Stimulated activated naive CD8-positive, alpha-beta T cell treated with anti-CD3 and anti-CD28 coated beads, Interleukin-15, Interleukin-2, amounts not matched to agents 100 U/mL and 50 U/mL, for 24 hours (primary cell): ENCODE results near the gene EPYC.
"Not testable (repeated sequence)": the region's sequence is repeated elsewhere in the genome, so short reads cannot be mapped to it uniquely, and the experiment has no call there.

Experiments used
- ATAC-seq: fragments of 150-1000 bp; cut with Tn5 transposase; one replicate; pipeline ENCODE4 v1.10.0; 2021
- DNase-seq: peaks from one replicate; pipeline ENCODE4 v3.0.0; 2021

Gene EPYC

DNA sequence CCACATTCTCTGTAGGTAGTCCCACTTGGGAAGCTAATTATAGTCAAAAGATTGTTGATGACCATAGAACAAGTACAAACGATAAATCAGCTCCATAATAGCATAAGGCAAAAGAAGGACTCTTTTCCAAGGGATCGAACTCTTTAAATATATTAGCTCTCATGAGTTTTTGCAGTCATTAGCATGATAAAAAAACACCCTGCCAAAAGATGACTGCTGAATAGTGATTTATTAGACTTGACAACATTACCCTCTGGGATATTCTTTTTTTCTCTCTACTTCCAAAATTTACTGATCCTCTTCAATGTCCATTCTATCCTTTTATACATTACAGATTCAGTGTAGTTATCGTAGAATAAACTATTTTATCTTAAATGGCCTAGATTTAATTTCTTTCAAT, 14.2 kb downstream of the EPYC start:
- no peak for ATAC-seq
- no peak for DNase-seq

DNA sequence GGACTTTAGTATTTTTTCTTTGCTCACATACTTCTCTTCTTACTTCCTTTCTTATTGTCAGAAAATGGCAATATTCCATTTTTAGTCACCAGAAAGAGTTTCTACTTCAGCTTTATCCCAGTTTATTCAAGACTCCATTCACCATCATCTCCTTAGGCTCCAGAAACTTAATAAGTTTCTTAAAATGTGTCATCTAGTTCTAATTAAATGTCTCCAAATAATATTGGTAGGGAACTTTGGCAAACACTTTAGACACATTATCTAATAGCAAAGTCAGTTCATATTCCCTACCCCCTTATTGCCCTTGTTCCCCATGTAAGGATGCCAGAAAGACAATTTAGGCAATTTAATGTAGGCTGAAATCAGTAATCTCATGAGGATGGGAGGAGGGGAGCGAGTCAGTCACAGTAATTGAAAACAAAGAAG, 15.1 kb downstream of the EPYC start:
- ATAC-seq (no peak), DNase-seq (no peak)

DNA sequence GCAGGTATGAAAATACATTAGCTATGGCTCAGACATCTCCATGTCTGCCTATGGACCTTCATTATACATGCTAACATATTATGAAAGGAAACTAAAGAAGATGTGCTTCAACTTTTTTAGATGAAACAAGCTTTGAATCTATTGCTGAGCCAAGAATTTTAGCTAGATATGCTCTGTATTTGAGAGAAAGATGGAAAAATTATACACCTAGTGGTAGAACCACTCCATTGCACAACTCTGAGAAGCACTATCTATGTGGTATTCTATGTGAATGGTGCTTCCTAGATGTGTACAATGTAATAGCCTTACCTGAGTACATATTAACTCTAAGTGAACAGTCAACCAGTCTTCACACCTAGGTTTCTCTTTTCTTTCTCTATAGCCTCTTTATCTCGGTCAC, 17.3 kb downstream of the EPYC start:
- DNase-seq (no peak), ATAC-seq (no peak)

DNA sequence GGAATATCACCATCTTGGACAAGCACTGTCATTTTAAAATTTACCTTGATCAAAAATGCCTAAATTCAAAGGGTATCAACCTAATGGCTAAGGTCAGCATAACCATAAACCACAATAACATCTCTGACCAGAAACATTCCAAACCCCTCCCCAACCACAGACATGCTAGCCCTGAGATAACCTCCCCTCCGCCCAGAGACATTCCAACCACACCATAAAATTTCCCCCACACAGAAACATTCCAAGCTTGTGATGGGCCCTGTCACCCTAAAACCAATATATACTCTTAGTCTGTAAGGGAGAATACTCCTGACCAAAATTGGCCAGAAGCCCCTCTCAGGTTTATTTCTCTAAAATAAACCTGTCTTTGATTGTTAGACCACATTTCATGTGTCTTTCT, 17.7 kb downstream of the EPYC start:
- ATAC-seq, result no peak
- DNase-seq, result no peak

DNA sequence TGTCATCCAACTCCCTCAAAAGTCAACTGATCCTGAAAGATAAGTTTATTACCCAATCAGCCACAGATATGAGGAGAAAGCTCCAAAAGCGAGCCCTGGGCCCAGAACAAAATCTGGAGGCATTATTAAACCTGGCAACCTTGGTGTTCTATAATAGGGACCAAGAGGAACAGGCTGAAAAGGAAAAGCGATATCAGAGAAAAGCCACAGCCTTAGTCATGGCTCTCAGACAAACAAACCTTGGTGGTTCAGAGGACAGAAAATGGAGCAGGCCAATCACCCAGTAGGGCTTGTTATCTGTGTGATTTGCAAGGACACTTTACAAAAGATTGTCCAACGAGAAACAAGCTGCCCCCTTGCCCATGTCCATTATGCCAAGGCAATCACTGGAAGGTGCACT, 19.4 kb downstream of the EPYC start:
- DNase-seq, ATAC-seq: not testable (repeated sequence)

DNA sequence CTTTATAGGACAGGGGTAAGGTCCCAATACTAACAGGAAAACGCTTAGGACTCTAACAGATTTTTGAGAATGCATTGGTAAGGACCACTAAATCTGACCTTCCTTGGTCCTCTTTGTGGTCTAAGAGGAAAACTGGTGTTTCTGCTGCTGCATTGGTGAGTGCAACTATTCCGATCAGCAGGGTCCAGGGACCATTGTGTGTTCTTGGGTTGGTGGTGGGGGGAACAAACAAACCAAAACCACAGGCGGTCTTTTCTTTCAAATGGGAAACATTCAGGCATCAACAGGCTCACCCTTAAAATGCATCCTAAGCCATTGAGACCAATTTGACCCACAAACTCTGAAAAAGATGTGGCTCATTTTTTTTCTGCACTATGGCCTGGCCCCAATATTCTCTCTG, 20.7 kb downstream of the EPYC start:
- DNase-seq (no peak), ATAC-seq (no peak)

DNA sequence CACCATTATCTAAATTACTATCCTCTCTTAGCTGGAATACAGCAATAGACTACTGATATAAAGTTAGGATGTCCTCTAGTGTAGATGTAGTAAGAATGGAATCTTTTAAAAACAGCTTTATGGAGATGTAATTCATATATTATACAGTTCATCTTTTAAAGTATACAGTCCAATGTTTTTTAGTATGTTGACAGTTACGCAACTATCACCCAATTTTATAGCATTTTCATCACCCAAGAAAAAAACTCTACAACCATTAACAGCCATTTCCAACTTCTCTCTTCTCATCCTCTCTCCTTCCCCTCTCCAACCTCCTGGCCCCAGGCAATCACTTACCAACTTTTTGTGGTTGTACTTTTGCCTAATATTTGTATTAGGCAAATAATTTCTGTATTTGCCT, 22.6 kb downstream of the EPYC start:
- DNase-seq (no peak), ATAC-seq (no peak)

DNA sequence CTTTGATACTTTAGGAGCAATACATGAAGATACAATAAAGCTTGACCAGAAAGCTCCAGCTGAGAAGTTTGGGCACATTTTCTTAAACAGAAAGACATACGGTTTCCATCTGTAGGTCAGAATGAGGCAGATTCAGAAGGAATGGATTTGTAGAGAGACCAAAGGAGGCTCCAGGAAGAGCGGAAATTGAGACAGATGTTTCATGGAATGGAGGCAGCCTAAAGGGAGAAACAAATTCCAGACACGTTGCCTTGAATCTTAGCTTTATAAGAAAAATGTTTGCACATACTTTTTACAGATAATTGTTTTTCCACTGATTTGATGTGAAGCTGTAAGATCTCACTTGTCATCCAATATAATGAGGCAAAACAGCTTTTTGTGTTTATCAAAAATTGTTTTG, 24.8 kb downstream of the EPYC start:
- ATAC-seq, result no peak
- DNase-seq, result no peak

DNA sequence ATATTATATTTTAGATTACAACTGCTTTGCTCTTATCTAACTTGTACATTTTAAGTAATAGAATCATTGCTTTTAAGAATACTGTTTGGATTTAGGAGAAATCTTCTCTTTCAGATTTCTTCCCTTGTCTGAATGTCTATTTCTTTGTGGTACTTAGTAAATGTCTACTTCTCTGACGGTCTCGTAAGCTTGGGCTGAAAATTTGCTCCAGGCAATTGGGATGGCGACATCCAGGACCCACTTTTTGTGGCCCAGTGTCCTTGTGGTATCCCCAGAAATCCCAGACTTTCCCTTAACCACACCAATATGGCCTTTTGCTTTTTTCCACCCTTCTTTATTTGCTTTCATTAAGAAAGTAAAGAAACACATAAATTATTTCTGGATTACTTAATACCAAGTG, 25.8 kb downstream of the EPYC start:
- ATAC-seq (no peak), DNase-seq (no peak)

DNA sequence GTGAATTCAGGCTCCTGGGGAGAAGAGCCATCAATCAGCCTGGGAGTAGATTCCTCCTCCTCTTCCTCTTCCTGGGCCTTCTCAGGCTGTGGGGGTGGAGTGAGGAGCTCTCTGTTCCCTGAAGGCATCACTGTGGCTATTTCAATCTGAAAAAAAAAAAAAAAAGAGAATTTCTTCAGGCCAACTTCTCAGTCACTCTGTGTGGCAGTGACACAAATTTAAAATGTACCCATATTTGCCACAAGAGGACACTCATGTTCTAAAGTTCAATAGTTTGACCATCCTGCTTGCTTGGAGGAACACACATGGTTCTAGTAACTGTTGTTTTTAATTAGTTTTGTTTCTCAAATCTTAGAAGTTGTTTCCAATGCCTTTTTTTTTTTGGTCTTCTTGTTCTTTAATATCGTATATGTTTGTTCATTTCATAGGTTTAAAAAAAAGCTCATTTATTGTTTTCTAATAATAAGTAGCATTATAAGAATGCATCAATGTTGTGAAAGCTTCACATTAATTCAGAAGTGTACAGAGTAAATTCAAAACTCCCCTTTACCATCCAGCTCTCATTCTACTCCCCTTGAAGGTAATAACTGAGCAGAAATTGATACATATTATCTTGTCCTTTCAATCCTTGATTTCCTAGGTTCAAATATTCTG, 26.5 kb downstream of the EPYC start:
- ATAC-seq (peak; percentile 57), DNase-seq (no peak)

DNA sequence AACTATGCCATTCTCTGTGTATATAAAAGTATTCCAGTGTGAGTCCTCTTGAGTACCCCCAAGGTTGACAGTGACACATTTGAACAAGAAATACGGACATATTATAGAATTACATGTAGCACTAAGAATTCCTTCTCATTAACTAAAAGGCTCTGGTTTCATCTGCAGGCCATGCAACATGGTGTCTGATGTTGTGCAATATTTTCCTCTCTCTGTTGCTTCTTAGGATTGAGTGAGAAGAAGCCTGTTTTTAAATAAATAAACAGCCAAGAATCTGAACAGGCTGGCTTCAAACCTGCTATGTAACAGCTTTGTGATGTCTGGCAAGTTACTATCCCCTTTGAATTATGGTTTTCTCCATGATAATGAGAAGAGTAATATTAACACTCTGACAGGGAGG, 27.5 kb downstream of the EPYC start:
- DNase-seq, result no peak
- no peak for ATAC-seq

DNA sequence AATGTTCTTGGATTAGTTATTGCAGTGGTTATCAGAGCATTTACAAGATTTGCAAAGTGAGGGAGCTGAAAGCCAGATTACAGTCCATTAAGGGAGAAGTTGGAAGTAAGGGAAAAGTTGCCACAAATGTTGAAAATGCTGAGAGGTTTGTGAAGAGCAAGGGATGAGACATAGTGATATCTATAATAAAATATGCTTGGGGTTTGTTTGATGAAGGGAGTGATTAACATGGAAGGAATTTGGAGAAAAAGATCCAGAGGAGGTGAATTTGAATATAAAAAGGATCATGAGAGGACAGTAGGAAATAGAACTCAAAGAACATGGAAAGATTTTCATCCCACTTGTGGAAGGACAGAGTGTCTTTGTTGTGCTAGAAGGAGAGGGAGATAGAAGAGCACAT, 30.5 kb downstream of the EPYC start:
- DNase-seq, result no peak
- no peak for ATAC-seq

DNA sequence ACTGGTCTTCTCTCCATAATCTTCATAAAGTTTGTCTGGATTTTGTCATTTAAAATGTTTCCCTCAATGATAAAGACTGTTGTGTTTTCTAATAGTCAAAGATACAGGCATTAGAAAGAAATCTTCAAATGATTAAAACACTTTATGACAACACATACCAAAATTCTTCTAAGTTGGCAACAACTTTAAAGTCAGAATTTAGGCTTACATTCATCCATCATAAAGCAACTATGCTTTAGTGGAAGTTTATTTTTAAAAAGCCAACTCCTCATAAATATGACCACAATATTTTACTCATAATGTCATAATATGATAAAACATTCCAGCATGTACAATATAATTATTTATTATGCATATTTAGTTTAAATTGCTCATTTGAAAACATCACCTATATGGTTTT, 32.5 kb downstream of the EPYC start:
- ATAC-seq, result no peak
- DNase-seq, result no peak

DNA sequence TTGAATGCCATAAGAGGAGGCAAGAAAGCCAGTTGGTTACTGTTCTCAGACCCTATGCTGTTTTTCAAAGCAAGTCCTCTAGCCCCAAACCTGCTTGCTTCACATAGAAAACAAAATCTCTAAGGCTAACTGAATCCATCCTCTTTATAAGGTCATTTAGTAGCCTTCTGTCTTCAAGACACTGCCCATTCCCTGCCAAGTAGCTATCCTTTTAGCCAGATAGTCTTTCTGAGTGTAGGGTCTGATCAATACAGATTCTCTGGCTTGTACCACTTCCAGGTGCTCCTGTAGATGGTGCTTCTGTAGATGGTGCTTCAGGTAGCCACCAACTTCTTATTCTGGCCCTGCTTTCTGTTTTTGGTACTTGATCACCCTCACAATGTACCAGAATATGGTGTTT, 33.9 kb downstream of the EPYC start:
- no peak for DNase-seq

DNA sequence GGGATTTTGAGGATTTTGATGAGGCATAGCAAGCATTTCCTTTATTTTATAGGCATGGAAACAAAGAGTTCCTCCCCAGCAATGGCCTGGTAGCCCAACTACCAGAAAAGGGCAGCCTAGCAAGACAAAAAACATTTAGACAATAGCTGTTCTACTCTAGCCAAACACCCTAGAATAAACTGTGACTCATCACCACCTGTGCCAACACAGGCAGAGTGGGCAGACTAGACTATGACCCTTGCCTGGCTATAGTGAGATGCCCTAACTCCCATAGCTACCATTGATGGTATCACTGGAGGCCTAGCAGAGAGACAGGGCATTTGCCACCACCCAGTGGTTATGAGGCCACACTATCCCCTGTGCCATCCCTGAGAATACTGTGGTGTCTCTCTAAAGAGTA, 34.3 kb downstream of the EPYC start:
- ATAC-seq (no peak), DNase-seq (no peak)

More for the DNA sequence above, 33.9 kb downstream of the EPYC start:
- ATAC-seq, result no peak

DNA sequence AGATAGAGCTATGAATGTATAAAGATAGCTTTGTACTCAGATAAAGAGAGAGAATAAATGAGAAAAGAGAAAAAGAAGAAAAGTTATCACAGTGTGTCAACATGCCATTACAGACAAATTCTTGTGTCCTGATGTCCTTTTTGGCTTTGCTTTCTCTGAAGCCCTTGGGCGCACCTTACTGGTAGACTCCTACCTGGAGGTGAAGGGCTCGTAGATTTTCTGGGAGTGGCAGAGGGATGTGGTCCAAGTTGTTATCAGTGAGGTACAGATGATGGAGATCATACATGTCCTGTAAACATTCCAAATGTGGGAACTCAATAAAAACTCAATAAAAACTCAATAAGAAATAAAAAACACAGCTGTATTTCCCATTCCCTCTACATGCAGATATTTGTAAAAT, 34.9 kb downstream of the EPYC start:
- ATAC-seq (no peak), DNase-seq (no peak)

DNA sequence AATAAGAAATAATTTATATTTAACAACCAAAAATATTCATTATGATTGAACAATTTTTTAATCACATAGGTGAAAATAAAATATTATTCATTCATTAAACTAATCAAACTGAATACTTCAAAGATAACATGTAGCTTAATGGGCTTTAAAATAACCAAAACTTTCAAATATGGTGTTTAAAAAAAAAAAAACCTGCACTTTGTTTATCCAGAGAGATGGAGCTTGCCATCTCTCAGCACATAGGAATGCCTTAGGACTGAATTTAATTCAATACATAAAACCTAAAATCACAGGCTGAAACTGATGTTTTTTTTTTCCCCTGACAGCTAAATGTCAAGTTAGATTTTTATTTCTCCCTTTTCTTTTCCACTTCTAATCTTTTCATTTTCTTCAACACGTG, 35.4 kb downstream of the EPYC start:
- ATAC-seq, result no peak
- DNase-seq, result no peak

DNA sequence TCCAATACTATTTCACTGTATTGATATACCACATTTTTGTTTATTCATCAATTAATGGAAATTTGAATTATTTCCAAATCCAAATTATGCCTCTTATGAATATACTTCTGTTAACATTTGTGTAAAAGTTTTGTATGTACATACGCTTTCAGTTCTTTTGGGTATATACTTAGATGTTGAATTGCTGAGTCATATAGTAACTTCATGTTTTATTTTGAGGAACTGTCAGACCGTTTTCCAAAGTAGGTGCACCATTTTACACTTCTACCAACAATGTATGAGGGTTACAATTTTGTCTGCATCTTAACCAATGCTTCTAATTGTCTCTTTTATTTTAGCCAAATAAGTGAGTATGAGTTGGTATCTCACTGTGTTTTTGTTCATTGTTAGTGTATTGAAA, 39.6 kb downstream of the EPYC start:
- ATAC-seq (no peak), DNase-seq (no peak)

DNA sequence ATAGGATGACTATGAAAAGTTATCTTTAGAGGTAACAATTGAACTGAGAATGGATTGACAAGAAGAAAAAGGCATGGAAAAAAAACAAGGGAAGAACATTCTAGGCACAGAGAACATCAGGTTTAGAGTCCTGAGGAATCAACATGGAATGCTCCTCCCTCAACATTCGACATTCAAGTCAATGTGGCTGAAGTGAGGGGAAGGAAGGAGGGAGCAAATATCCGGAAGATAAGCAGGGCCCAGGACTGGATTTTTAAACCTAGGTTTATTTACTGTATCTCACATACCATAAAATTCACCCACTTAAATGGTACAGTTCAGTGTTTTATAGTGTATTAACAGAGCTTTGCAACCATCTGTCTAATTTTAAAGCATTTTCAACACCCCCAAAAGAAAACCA, 40.2 kb downstream of the EPYC start:
- ATAC-seq, result no peak
- DNase-seq, result no peak

DNA sequence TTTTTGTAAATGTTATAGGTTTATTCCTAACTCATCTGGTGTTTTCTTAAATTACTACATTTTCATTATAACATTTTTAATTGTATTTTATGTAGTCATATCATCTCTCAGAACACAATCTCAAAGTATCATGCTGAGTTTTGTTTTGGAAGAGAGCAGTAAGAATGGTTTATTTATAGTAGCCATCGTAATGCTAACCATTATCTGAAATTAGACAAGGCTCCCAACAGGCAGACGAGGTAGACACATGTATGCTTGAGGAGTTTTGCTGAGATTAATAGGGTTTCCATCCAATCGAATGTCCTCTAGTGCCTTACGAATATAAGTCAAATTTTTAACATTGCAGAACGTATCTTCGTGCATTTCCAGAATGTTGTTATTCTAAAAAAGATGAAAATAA, 40.8 kb downstream of the EPYC start:
- DNase-seq (no peak), ATAC-seq (no peak)

DNA sequence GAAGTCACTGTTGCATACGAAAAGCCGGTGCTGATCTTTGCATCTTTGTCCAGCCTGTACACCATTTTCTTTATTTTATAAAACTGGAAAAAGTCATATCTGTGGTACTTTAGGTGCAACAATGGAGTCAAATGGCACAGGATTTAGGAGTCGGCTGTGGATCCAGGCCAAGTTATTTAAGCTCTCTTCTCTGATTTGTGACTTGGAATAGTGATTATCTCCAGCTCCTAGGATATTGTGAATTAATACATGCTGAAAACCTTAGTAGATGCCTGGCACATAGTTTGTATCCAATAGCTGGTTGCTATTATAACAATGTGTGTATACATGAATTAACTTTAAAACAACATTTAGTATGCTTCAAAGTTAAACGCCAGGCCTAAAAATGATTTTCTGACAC, 43.6 kb downstream of the EPYC start:
- no peak for ATAC-seq
- no peak for DNase-seq

DNA sequence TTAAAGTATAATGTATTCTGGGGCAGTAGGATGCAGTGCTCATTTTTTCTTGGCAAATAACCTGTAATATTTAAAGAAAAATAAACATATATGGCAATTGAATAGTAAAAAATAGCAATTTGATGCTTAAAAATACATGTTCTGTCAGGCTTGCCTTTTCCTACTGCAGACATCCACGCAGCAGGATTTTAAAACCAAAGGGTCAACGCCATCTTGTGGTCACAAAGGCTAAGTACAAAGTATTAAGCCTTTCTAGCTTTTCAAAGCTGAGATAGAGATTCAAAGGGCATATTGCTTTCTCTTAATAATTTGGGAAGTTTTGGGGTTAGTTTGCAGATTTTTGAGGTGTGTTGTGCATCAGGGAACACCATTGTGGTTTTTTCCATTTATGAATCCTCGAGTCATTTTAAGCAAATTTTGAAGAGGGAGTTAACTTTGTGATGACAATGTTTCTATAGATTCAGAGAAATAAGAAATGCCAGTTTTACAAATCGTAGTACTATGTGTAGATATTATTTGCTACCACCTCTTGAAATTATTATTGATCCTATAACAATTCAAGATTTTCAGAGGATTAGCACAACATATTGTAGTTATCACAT, 45.1 kb downstream of the EPYC start:
- ATAC-seq, result no peak
- DNase-seq, result no peak

DNA sequence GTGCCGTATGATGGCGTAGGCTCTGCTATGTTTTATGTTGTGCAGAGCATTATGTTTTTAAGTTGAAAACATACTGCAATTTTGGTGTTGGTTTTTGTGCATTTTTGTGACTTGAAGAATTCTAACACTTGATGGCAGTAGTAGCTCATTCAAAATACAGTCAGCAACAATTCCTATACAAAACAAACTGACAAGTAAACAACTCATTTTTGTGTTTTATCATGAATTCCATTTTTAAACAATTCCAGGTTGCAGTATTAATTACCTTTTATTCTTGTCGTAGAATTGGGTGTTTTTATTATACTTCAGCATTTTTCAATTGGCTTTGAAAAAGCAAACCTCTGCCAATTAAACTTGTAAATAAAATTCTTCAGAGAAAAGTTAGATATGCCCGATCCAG, 45.7 kb downstream of the EPYC start:
- ATAC-seq, result no peak

DNA sequence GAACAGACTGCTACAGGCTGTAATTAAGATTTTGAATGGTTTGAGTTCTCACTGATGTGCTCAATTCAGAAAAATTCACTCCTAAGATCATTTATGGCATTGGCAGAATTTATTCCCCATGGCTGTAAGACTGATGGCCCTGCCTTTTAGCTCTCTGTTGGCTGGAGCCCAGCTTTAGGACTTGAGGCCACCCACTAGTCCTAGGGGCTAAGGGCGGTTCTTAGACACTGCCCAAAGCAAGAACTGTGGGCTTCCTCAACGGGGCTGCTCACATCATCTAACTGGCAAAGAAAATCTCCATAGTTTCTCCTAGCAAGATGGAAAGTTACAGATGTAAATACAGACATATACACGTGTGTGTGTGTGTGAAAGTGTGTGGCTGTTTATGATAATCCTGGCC, 46.4 kb downstream of the EPYC start:
- DNase-seq (no peak), ATAC-seq (no peak)

More for the DNA sequence above, 45.7 kb downstream of the EPYC start:
- DNase-seq, result no peak

DNA sequence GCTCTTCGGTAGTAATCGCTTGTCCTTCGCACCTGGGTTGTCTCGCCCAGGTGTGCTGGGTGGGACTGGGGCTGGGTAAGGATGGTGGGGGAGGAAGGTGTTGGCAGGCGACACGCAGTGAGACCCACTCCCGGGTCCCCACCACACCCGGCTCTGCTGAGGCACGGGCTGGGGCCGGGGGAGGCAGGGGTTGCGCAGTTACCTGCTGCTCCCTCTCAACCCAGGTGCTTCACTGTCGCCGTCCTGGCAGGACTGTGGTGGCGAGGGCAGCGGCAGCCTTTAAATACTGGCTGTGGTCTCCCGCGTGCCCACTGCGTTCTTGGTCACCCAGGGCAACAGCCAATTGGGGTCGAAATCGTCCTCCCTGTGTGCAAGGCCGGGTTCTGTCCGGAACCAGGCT, 49.9 kb downstream of the EPYC start, which contains the start of gene CCER1:
CCER1 (minus strand) TSS at position 256 of the 400 bp plus-strand sequence. CDS start 434 bp downstream, outside the sequence.
- no peak for ATAC-seq

More for the DNA sequence above, 49.9 kb downstream of the EPYC start, which contains the start of gene CCER1:
- no peak for DNase-seq
